HG03135 (cell line): ENCODE measurements around the gene FAM185A.
A peak's percentile ranks its signal among the peaks of the same experiment; 100 is the strongest.
"Not testable (repeated sequence)": the region's sequence is repeated elsewhere in the genome, so short reads cannot be mapped to it uniquely, and the experiment has no call there.

ENCODE experiments used
- ATAC-seq: cut with Tn5 transposase; IDR thresholded peaks from one replicate; pipeline ENCODE4 v1.9.1; 2021; ENCODE audit warnings: mild to moderate bottlenecking, moderate library complexity; ENCODE audit not compliant: unreplicated experiment

Gene FAM185A

DNA sequence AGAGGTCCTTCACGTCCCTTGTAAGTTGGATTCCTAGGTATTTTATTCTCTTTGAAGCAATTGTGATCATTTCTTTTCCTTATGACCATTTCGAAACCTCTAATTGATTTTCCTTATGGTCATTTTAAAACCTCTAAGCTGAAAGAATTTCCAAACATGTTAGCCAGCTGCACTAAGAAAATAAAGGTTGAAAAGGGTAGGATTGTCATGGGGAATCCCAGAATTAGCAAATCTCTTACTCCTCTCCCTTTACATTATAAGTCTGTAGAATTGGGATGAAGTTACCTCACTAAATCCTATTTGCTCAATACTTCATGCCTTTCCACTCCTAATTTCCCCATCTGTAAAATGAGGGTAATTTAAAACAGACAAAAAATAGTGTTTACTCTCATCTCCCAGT, 79.5 kb downstream of the FAM185A start:
- no peak for ATAC-seq

DNA sequence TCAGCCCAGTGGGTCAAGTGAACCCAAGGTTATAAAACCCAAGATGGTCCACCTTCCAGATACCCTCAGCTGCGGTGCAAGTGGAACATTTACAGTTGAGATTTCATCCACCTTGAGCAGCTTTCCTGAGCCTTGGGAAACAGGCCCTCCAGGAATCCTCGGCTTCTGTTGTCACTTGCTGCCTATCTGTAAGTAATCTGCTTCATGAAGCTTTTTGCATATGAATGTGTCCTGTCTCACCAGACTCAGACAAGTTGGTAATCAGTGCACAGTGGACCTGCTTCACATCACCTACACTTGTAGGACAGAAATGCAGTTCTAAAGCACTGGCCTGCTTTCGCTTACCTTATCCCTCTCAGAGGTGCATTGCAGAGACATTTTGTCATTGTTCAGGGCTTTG, 80.3 kb downstream of the FAM185A start:
- no peak for ATAC-seq

DNA sequence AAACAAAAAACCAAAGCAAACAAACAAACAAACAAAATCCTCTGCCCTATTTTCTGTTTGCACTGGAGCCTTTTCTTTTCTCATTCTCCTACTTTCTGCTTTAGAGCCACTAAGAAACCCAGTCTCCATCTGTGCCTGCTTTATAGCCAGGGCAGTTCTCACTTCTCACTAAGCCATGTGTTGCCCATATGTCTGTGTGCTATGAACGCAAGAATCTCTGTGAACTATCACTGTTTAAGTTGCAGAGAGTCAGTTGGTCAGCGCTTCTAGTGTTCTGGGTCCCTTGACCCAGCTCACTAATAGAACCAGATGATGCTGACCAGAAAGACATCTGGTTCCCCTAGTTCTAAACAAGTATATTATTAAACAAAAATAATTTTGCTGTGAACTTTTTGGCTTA, 81.4 kb downstream of the FAM185A start:
- ATAC-seq, result no peak

DNA sequence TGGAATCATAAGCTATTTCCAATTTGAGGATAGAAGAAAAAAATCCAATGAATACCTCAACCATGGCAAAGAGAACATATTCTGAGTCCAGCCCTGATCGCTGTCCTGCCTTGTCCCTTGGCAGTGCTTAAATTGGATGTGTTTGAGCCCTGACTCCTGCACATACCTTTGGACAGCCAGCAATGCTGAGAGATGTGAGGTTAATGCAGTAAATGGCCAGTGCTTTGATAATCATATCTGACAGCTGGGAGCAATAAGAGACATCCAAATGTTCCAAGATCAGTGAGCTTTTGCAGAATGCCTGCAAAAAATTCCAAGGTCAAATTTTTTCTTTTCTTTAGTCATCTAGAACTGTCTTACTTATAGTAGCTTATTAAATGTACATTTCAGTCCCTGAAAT, 83.9 kb downstream of the FAM185A start:
- ATAC-seq, result no peak

GRCh38 chr7:102833343-102833742, 84.5 kb downstream of the FAM185A start:
- no peak for ATAC-seq

- no peak for ATAC-seq
These were observed 85.7 kb downstream of the FAM185A start for GRCh38 chr7:102834466-102834865.

DNA sequence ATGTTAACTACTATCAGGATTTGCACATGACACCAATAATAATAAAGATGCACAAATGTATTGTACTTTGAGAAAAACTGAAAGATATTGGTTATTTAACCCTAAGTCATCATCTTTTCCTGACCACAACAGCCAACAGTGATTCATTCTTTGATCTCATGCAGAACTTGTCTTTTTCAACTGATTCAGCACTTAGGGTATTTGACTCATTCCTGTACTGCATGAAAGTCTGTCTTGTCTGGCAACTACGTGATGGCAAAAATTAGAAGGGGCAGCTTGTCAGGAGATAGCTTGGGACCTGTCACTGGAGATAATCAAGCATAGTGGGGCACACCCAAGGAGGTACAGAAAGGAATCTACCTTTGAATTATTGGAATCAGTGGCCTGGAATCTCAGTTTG, 86.2 kb downstream of the FAM185A start:
- ATAC-seq, result peak; percentile 76

GRCh38 chr7:102836191-102836919, 87.6 kb downstream of the FAM185A start:
- ATAC-seq, result no peak

- ATAC-seq, result no peak
These were observed 88.2 kb downstream of the FAM185A start for GRCh38 chr7:102836977-102837376.

DNA sequence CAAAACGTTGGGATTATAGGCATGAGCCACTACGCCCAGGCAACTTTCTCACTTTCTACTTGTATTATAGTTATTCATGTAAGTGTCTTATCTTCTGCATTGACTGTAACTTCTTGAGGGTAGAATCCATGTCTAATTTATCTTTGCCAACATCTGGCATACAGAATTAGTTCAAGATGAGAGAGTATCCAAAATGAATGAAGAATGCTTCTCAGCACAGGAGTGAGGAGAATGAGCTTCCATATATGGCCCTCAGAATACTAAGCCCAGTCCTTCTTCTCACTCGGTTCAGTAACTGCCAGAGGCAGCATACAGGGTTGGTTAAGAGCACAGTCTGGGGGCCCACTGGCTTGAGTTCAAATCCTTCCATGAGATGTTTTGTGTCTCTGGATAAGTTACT, 89.0 kb downstream of the FAM185A start:
- no peak for ATAC-seq

DNA sequence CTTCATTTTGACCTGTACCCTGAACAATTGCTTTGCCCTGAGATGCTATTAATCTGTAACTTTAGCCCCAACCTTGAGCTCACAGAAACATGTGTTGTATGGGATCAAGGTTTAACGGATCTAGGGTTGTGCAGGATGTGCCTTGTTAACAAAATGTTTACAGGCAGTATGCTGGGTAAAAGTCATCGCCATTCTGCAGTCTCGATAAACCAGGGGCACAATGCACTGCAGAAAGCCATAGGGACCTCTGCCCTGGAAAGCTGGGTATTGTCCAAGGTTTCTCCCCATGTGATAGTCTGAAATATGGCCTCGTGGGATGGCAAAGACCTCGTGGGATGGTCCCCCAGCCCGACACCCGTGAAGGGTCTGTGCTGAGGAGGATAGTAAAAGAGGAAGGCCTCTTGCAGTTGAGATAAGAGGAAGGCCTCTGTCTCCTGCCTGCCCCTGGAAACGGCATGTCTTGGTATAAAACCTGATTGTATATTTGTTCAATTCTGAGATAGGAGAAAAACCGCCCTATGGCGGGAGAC, 89.8 kb downstream of the FAM185A start:
- not testable (repeated sequence) for ATAC-seq

- ATAC-seq, result no peak
These were observed 91.6 kb downstream of the FAM185A start for GRCh38 chr7:102840404-102840803.

DNA sequence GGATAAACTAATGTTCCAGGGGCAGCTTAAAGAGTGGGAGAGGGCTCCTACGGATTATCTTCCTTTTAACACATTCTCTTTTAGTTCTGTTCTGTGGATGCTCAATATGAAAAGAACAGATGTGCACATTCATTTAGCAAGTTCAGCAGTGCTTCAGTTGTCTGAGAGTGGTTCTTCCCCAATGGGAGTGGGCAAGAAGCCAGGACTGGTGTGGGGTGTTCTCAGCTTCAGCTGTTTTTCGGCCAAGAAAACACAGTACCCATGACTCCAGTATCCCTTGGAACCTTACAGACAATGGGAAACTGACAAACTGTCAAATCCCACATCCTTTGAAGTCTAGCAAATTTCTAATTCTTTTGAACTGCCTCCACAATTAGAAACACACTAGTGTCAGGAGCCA, 92.5 kb downstream of the FAM185A start:
- ATAC-seq, result no peak

DNA sequence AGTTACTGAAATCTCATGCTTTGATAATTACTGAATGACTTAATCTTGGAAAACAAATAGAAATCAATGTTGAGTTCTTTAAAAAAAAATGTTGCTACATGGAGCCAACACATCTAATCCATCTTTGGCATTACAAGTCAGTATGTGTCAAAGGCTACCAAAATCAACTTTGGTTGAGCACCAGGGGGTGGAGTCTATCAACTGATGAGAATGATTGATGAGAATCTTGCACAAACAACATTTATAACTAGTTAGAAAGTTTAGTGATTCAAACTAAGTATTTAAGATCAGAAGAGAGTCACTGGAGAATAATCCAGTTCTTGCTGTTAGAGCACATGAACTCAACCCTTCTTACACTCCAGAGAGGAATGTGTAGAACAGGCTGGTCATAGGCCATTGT, 93.5 kb downstream of the FAM185A start:
- ATAC-seq, result no peak

GRCh38 chr7:102843850-102844249, 95.1 kb downstream of the FAM185A start:
- peak; percentile 89 for ATAC-seq

GRCh38 chr7:102845346-102845745, 96.5 kb downstream of the FAM185A start:
- ATAC-seq, result no peak

DNA sequence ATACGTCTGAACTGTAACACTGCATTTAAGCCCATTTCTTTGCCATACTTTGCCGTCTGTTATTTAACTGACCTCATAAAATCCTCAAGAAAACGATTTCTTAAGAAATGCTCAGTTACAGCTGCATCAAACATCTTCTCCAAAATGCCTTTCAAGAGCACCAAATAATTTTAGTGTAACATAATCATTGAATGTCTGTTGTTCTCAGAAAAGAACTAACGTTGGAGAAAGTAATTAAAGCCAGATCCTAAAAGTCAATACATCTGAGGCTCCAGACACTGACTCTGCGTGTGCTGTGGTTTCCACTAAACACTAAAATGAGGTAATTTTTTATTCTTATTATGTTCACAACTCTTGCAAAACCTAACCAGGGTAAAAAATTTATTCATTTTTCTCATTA, 100.3 kb downstream of the FAM185A start:
- ATAC-seq, result no peak

- no peak for ATAC-seq
These were observed 100.7 kb downstream of the FAM185A start for GRCh38 chr7:102849538-102849937.

DNA sequence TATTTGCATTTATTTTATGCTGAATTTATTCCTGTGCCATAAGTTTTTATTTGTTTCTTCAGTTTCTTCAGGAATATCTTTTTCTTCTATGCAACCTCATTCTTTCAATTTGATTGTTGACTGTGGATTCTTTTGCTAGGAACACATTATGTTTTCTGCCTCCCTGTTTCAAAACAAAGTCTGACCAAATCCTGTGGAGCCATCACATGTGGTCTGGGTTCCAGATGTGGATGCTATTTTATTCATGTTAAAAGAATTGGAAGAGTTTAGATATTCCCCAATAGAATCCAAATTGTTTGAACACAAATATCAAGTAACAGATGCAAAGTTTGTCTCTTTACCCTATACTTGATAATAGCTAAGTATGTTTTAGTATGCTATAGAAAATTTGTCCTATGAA, 107.2 kb downstream of the FAM185A start:
- ATAC-seq, result no peak
